ENCODE measurements around the gene STPG2.

Gene STPG2

DNA sequence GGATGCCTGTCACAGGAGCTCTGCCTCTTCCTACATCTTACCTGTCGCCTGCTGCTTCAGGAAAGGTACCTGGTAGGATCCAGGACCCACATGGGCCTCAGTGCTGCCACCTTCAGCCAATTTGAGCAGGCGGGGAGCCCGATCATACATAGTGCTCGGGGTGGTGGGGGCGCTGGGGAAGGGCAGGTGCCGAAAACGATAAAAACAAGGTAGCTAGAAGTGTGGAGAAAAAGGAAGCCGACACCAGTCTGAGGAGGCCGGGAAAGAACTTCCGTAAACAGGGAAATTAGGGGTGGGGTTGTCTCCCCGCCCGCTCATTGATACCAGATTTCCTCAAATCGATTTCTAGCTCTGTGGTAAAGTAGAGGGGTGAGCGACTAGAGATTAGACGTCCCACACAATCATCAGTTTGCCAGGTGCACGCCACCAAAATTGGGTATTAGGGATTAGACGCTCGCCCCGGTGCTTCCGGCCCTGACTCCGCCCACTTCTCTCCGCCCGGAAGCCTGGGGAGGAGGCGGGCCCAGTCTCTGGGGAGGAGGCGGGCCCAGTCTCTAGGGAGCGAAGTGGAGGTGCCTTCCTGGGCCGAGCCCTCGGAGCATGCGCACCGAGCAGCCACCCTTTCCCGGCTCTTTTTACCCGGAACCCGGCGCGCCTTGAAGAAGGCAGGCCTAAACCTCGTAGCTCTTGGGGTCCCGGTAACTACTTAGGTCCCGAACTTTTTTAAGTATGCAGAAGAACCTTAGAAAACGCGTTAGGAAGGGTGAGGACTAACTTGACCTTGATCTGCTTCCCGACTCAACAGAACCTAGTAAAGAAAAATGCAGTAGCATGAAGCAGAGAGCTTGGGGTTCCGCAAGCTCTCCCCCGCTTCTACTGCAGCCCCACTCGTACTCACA is at the start of gene STPG2:
TSS of gene STPG2 (minus strand) at position 476 of the 899 bp plus-strand sequence.
- peak; percentile 92 for DNase-seq

DNA sequence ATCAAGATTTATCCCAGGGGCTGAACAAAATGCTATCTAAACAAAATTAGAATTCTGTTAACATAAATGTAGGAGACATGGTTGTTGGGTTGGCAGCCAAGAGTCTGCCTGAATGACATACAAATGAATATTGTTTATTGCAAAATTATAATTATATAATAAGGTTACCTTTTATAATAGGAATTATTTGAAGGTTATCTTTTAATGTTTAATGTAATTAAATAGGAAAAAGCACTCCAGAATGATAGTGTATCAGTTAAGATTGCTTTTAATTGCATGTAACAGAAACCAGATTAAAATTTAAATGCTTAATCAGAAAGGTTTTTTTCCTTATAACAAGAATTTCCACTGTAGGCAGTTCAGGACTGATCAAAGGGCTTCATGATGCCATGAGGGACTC is 42.0 kb upstream of the STPG2 start:
- DNase-seq, result no peak

DNA sequence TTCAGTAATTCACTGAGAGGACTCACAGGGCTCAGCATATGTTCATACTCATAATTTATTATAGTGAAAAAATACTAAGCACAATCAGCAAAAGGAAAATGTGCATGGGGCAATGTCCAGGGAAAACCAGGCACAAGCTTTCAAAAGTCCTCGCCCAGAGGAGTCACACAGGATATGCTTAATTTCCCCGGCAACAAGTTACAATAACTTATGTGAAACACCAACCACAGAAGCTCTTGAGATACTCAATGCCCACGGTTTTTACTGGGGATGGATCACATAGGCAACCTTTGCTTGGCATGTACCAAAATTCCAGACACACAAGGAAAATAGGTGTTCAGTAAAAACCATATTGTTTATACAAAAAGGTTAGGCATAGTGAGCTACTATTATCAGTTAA is 38.5 kb upstream of the STPG2 start:
- no peak for DNase-seq

DNA sequence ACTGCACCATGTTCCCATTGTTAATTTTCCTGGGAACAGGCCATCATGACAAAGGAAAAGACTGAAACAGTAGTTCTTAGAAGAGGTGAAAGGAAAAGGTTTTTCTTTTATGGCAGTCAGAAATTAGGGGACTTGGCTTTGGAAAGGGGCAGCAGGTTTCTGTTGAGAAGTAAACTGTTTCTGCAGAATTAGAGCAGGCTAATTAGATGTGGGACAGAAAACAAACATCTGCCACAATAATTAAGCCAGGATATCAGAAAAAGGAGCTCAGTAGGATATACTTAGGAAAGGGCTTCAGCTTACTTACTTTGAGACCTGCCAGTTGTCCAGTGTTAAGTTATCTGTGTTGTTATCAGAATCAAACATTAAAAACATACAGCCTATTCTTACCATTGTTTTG is 36.7 kb upstream of the STPG2 start:
- DNase-seq, result no peak

DNA sequence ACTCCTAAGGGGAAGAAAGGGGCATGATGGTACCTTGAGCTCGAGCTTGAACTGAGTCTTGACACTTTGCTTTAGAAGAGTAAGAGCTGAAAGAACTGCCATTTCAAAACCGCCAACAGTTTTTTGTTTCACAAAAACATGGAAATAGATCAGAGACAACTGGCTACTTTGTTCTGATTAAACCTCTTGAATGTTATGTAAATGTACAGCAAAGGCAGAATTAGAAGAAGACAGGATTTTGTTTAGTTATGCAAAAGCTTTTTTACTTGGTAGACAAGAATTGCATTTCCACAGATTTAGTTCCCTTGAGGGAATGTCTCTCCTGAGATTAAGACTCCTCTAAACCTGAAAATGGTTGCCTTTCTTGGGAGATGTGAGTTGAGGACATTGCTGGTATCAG is 33.3 kb upstream of the STPG2 start:
- DNase-seq, result no peak

DNA sequence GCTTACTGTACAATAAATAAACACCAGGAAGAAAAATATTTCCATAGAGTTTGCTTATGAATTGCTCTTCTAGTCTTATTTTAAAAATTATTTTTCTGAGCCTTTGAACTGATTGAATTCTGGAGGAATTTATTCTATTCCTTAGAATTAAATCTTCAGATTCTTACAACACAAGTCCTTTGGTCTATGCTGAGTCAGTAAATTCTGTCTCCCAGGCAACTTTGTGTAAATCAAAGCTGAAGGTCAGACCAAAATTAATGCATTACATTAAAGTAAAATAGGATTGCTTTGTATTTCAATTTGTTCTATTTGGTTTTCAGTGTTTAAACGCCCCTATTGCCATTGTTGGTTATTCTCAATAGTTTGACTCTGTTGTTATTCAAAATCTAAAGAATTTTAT is 26.8 kb upstream of the STPG2 start:
- DNase-seq, result no peak

DNA sequence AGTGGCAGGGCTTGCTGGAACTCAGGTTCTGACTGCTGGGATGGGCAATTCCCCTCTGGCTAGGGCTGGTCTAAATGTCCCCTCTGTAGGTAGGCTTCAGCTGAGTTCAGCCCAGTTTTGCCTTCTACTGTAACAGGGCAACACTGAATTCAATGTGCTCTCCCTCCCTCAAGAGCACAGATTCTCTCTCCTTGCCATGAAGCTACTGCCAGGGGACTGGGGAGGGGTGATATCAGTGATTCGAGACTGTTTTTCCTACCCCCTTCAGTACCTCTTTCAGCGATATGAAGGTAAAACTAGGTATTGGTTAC is 23.4 kb upstream of the STPG2 start:
- no peak for DNase-seq

DNA sequence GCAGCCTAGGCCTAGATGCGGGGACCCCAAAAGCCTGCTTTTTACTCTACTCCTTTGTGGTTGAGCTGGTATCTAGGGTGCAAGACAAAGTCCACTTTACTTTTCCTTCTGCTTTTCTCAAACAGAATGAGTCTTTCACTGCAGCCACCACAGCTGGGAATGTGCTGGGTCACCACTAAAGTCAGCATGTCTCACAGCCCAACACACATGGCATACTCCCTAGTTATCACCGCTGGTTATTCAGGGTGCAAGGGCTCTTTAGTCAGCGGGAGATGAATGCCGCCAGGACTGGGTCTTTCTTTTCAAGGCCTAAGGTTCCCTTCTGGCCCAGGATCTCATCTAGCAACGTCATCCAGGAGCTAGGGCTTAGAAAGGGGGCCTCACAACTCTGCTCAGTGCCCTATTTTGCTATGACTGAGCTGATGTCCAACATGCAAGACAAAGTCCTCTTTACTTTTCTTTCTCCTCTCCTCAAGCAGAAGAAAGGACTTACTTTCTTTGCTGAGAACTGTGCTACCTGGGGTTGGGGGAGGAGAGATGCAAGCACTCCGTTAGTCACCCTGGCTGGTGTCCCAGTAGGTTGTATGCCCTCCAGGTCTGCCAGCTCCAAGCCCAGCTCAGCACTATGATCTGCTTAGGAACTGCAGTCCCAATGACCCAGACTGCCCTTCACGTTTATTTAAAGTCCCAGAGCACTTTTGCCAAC is 22.9 kb upstream of the STPG2 start:
- DNase-seq, result no peak

DNA sequence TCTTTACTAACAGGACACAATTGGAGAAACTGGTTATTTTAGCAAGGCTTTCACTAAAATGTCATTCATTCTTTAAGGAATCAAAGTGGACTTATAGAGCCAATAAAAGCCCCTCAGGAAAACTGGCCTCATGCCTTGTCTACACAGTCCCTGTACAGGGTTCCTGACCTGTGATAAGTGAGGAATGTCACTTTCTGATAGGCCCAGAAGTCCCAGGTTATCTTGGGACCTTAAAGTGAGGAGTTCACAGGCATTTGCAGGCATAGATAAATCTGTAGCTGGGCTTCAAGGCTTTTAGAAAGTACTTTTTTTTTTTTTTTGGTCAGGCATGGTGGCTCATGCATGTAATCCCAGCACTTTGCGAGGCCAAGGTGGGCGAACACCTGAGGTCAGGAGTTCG is 19.4 kb upstream of the STPG2 start:
- DNase-seq, result no peak

DNA sequence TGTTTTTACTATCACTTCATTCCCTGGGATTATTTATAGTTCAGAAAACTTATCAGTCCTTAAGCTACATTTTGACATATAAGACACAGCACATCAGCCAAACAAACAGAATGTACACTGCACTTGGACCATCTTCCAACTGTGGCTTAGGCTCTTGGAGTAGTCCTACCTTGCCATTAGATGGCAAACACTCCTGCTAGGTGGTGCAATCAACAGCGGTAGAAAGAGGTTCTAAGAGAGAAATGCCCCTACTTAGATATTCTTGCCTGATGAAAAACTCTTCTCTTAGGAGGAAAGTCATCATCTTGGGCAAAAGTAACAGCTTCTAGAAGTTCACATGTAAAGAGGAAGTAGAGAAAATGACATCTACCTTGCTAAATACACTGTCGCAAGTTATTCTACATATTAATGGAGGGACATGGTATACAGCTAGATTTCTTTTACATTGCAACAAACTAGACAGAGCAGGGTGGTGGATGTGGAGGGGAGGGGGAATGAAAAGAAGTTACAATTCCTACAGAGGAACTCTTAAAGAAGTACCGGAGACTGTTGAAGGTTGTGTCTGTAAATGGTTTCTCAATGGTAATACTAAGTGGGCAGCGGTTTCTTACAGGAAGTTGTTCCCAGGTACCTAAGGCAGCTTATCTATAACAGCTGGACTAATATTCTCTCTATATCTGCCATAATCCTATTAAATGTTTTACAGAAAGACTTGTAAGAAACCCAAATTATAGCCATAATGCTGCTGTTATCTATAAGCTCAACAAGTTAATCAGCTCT is 8.1 kb upstream of the STPG2 start:
- no peak for DNase-seq

DNA sequence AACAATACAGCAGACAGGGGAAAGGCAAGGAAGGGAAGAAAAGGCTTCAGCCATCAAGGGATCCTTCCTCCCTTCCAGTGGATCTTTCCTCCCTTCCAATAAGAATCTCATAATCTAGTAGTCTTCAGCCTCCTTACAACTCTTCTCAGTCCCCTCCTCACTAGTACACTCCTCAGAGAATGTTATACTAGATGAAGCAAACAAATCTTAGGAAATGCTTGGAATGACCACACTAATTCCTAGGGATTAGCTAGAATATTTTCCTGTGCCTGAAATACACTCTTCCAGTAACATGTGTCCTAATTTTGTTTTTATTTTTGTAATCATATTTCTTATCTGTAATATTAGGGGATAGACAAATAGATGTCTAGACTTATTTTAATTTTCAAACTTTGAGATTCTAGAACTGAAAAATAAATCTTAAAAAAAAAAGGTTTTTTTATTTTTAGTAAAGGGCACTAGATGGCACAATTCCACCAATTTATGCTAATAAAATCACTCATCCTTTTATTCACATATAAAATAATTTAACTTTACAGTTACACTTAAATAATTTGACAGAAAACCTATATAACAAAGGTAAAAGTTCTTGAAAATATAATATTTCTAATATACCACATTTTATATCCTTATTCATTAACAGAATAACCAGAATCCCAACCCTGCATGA is 7.0 kb upstream of the STPG2 start:
- DNase-seq, result no peak

DNA sequence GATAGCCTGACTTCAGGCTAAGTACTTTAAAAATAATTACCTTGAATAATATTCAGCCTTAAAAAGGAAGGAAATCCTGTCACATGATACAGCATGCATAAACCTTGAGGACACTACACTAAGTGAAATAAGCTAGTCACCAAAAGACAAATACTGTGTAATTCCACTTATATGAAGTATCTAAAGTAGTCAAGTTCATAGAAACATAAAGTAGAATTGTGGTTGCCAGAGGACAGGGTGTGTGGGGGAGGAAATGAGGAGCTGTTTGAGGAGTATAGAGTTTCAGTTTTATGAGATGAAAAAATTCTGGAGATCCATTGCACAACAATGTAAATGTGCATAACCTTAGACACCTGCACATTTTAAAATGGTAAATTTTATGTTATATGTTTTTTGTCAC is 5.6 kb upstream of the STPG2 start:
- DNase-seq, result no peak

DNA sequence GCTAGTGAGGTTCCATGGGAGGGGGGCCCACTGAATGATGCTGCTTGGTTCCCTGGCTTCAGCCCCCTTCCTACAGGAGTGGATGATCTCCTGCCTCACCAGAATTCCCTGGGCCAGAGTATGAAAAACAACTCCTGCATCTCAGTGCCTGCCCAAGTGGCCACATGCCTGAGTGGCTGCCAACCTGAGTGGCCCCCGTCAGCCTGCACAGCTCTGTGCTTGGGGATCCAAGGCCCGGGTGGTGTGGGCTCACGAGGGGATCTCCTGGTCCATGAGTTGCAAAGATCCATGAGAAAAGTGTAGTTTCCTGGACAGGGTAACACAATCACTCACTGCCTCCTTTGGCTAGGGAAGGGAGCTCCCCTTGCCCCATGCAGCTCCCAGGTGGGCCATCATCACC is 17.1 kb downstream of the STPG2 start:
- DNase-seq, result no peak

DNA sequence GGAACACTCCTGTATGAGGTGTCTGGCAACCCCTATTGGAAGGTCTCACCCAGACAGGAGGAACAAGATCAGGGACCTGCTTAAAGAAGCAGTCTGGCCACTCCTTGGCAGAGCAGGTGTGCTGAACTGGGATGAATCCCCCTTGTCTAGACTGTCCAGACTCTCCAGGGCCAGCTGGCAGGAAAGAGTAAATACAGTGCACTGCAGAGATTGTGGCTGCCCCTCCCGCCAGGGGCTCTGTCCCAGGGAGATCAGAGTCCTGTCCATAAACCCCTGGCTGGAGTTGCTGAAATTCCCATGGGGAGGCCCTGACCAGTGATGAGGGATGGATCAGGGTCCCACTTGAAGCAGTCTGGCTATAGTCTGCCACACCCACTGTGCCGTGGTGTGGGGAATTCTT is 17.7 kb downstream of the STPG2 start:
- DNase-seq, result no peak

DNA sequence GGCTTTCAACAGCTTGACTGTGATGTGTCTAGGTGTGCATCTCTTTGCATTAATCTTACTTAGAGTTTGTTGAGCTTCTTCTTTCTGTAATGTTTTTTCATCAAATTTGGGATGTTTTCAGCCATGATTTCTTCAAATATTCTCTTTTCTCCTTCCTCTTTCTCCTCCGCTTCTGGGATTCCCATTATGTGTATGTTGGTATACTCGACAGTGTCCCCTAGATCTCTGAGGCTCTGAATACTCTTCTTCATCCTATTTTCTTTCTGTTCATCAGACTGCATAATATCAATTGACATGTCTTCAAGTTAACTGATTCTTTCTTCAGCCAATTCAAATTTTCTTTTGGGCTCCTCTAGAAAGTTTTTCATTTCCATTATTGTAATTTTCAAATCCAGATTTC is 25.9 kb downstream of the STPG2 start:
- no peak for DNase-seq

DNA sequence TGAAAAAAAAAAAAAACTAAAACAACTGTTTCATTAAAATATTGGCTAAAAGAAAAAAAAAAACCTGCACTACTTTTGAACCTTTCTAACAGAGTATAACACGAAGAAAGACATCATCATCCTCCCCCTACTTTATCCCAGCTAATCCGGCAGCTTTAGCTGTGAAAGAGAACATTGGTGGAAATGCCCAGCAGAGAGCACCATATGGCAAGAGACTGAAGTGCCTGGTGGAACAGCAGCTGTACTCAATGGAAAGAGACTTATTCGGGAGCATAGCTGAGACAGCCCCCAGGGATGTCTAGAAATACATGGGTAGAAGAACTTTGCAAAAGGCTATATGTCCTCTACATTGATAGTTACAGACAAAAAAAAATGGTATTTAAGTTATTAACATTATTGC is 30.3 kb downstream of the STPG2 start:
- no peak for DNase-seq

DNA sequence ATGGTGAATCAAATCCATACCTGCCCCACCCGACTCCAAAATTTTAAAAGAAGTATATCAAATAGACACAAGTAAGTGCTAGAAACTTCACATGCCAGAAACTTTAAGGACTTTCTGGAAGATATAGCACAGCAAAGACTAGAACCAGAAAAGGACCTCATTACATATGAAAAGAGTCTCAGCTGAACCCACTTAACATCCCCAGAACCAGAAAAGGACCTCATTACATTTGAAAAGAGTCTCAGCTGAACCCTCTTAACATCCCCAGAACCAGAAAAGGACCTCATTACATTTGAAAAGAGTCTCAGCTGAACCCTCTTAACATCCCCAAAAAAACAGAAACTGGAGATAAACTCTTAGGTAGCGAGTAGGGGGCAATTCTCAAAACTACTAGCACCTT is 32.3 kb downstream of the STPG2 start:
- no peak for DNase-seq

DNA sequence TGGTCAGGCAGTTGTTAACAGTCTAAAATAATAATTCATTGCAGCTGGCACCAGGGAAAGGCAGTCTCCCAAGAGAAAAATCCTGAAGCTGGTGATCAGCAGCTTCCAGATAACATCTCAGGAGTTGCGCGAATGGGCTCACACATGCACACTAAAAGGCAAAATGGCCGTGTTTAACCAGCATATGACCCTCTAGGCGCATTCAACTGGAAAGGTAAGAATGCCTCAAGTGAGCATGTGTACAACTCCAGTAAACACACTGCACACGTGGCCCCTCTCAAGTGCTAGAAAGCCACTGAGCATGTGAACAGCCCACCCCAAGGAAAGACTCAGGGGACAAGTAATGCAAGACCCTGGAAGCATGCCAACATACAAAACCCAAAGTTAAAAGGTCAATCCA is 33.1 kb downstream of the STPG2 start:
- no peak for DNase-seq

DNA sequence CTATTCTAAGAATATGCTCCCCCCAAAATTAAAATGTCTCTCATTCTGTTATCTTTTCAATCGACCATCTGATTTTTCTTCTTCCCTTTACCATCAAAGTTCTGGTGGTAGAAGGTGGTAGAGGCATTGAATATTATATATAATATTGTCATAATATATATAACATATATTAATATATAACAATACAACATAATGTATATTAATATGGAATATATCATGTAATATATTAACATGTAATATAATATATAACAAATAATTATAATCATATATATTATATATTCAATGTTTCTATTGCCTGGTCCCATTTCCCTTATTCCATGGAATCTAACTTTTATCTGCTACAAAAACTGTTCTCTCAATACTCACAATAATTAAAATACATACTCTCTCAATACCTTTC is 40.6 kb downstream of the STPG2 start:
- no peak for DNase-seq

DNA sequence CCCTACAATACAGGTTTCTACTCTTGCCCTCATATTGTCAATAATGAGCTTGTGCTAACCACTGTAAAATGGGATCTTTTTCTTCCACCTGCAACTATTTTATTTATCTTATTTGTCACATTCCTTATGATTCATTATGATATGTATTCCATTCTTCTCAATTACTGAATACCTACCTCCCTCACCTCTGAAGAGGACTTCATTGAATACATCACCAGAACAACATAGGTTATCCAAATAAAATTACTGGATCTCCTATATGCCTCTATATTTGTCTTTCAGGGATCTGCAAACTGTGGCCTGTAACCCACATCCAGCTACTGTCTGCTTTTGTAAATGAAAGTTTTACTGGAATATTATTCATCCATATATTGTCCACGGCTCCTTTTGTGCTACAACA is 41.3 kb downstream of the STPG2 start:
- DNase-seq, result no peak

DNA sequence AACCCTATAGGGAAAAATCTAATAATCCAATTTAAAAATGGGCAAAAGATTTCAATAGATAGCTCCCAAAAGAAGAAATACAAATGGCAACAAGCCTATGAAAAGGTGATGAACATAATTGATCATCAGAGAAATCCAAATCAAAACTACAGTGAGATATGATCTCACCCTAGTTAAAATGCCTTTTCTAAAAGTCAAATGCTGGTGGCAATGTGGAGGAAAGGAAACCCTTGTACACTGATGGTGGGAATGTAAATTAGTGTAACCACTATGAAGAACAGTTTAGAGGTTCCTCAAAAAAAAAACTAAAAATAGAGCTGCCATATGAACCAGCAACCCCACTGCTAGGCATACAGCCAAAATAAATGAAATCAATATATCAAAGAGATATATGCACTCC is 44.5 kb downstream of the STPG2 start:
- no peak for DNase-seq

DNA sequence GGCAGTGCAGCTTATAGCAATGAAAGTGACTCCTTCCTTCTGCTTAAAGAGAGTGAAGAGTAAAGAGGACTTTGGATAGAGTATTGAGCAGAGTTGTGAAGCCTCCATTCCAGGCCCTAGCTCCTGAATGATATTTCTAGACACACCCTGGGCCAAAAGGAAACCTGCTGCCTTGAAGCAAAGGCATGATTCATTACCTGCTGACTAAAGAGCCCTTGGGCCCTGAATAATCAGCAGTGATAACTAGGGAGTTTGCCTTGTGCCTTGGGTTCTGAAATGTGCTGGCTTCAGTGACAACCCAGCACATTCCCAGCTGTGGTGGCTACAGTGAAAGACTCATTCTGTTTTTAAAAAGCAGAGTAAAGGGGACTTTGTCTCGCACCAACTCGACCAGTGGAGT is 49.2 kb downstream of the STPG2 start:
- DNase-seq, result no peak

DNA sequence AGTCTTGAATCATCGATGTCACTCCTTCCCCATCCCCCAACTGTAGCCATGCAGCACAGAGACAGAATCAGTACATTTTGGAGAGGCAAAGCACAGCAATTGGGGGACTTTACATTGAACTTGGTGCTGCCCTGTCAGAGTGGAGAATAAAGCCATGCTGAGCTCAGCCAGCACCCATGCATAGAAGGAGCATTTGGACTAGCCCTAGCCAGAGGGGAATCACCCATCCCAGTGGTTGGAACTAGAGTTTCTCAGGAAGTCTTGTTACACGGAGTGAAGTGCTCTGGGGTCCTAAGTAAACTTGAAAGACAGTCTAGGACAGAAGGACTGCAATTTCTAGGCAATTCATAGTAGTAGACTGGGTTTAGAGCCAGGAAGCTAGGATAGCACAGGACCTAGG is 49.6 kb downstream of the STPG2 start:
- DNase-seq, result no peak
